Lower lobe of right lung (tissue), 2 donors: ENCODE results near the gene ZNF367. TPM values are rescaled to one million over a fixed set of nuclear protein-coding genes. Genes with fewer than 3 reads are reported as not detected.
"Not testable (repeated sequence)": the region's sequence is repeated elsewhere in the genome, so short reads cannot be mapped to it uniquely, and the experiment has no call there.

ENCODE experiments used
- ATAC-seq, 2 donors: fragments of 200-7000 bp; cut with Tn5 transposase; one replicate each; pipeline ENCODE4 v1.9.1; 2020 to 2022; ENCODE audit warnings: mild to moderate bottlenecking in 2 of 2, moderate library complexity in 2 of 2
- DNase-seq: peaks from one replicate; pipeline ENCODE4 v3.0.0-alpha.2; 2020
- H3K27ac ChIP-seq: fragments of 200-600 bp; one replicate; pipeline ENCODE4 v1.8.0; 2022
- H3K27me3 ChIP-seq: fragments of 200-600 bp; one replicate; pipeline ENCODE4 v1.8.0; 2022; ENCODE audit warnings: low read depth
- H3K36me3 ChIP-seq: fragments of 200-600 bp; one replicate; pipeline ENCODE4 v1.8.0; 2022; ENCODE audit warnings: mild to moderate bottlenecking
- H3K4me1 ChIP-seq: fragments of 200-600 bp; one replicate; pipeline ENCODE4 v1.8.0; 2022
- H3K4me3 ChIP-seq: fragments of 200-600 bp; one replicate; pipeline ENCODE4 v1.8.0; 2022; ENCODE audit warnings: mild to moderate bottlenecking
- H3K9me3 ChIP-seq: fragments of 200-600 bp; one replicate; pipeline ENCODE4 v1.8.0; 2022
- intact Hi-C: fragments of 100-400 bp; cut with DNase I; formaldehyde crosslinking; loops from one replicate; pipeline ENCODE4 v1.11.0; 2022
- total RNA-seq: library from RNA; stranded (reverse); fragmentation: NEBNext Ultra II Directional; extraction: Animal tissue kit (Norgen Biotek cat#: 25700); gene quantifications from one replicate; pipeline ENCODE4 v1.2.1, GENCODE V29; 2021
- TF ChIP-seq, protein P1 (sequence below): fragments of 200-600 bp; IDR thresholded peaks from one replicate; pipeline ENCODE4 v1.8.0; 2022; ENCODE audit warnings: antibody characterized with exemption, mild to moderate bottlenecking
- donor health status: DM: no; HTN: yes; CAD: no; lungs with severe emphysema.

ZNF367 gene
- total RNA-seq, 1 donor from 2014 or later: 1.1 TPM

- ATAC-seq (no peak), DNase-seq (no peak)
- Histone ChIP-seq H3K36me3 (no peaks in the 10 kb centered on the region), H3K4me1 (peaks cover 18% of the 10 kb centered on the region), H3K27ac (no peak overlapping the region), H3K4me3 (no peak overlapping the region), H3K27me3 (no peaks in the 10 kb centered on the region), H3K9me3 (no peaks in the 10 kb centered on the region)
- TF ChIP-seq, protein P1, sequence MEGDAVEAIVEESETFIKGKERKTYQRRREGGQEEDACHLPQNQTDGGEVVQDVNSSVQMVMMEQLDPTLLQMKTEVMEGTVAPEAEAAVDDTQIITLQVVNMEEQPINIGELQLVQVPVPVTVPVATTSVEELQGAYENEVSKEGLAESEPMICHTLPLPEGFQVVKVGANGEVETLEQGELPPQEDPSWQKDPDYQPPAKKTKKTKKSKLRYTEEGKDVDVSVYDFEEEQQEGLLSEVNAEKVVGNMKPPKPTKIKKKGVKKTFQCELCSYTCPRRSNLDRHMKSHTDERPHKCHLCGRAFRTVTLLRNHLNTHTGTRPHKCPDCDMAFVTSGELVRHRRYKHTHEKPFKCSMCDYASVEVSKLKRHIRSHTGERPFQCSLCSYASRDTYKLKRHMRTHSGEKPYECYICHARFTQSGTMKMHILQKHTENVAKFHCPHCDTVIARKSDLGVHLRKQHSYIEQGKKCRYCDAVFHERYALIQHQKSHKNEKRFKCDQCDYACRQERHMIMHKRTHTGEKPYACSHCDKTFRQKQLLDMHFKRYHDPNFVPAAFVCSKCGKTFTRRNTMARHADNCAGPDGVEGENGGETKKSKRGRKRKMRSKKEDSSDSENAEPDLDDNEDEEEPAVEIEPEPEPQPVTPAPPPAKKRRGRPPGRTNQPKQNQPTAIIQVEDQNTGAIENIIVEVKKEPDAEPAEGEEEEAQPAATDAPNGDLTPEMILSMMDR: no peak
- intact Hi-C loops: no loop called here
Measured at GRCh38 chr9:96381125-96381524, 37.0 kb downstream of the ZNF367 start.

DNA sequence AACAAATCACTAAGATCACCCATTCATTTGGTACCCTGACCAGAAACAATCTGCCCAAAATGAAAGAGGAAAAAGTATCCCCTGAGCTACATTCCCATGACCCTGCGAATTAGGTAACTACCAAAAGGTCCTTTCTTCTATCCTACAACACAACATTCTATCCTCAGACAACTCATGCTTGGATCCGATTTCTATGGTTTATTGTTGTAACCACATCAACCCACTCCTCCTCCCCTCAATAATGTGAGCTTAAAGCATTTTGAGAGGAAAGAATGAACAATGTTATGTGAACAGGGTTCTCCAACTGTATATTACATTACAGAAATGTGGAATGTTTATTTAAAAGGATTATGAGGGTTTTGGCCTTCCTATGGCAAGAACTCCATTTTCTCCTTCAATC lies 38.7 kb downstream of the ZNF367 start:
- no peaks in the 10 kb centered on the region for H3K9me3 ChIP-seq
- H3K4me1 ChIP-seq: peaks cover 18% of the 10 kb centered on the region
- no peak for ATAC-seq
- intact Hi-C loops: no loop called here
- no peak overlapping the region for H3K4me3 ChIP-seq
- TF ChIP-seq, protein P1: no peak
- no peak overlapping the region for H3K27ac ChIP-seq
- no peaks in the 10 kb centered on the region for H3K27me3 ChIP-seq
- no peaks in the 10 kb centered on the region for H3K36me3 ChIP-seq
- DNase-seq: no peak

DNA sequence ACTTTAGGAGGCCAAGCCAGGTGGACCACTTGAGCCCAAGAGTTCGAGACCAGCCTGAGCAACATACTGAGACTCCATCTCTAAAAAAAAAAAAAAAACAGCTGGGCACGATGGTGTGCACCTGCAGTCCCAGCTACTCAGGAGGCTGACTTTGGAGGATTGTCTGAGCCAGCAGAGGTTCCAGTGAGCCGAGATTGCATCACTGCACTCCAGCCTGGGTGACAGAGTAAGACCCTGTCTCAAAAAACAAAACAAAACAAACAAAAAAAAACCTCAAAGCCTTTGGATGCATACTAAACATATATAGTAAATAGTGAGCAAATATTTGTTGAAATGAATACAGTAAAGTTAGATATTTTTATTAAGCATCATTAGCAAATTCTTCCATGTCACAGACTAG lies 40.0 kb downstream of the ZNF367 start:
- H3K36me3 ChIP-seq: no peaks in the 10 kb centered on the region
- peaks cover 18% of the 10 kb centered on the region for H3K4me1 ChIP-seq
- H3K9me3 ChIP-seq: no peaks in the 10 kb centered on the region
- intact Hi-C loops: no loop called here
- H3K27me3 ChIP-seq: no peaks in the 10 kb centered on the region
- TF ChIP-seq, protein P1: no peak
- DNase-seq (no peak), ATAC-seq (no peak)
- H3K27ac ChIP-seq: no peak overlapping the region
- H3K4me3 ChIP-seq: no peak overlapping the region

- Histone ChIP-seq H3K9me3 (no peaks in the 10 kb centered on the region), H3K4me3 (no peak overlapping the region), H3K27me3 (no peaks in the 10 kb centered on the region), H3K36me3 (no peaks in the 10 kb centered on the region), H3K4me1 (peaks cover 11% of the 10 kb centered on the region), H3K27ac (no peak overlapping the region)
- peak; percentile 82 to 95 for ATAC-seq
- DNase-seq: peak; percentile 53
- TF ChIP-seq, protein P1: no peak
- intact Hi-C loops: no loop called here
Measured at GRCh38 chr9:96376891-96377874, 41.0 kb downstream of the ZNF367 start.

DNA sequence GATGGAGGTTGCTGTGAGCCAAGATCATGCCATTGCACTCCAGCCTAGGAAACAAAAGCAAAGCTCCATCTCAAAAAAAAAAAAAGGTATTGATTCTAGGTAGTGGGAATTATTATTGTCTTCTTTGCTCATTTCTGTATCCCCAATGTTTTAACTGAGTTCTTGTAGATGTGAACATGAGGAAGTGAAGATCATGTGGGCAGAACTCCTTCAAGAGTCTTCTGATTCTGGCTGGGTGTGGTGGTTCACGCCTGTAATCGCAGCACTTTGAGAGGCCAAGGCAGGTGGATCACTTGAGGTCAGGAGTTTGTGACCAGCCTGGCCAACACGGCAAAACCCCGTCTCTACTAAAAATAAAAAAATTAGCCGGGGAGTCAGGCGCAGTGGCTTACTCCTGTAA lies 42.7 kb downstream of the ZNF367 start:
- H3K27ac ChIP-seq, H3K4me1 ChIP-seq, H3K9me3 ChIP-seq, H3K27me3 ChIP-seq, DNase-seq, ATAC-seq, H3K4me3 ChIP-seq, H3K36me3 ChIP-seq, intact Hi-C loops: not testable (repeated sequence)

- intact Hi-C loops: no loop called here
- no peaks in the 10 kb centered on the region for H3K27me3 ChIP-seq
- ATAC-seq: no peak
- peaks cover 27% of the 10 kb centered on the region for H3K36me3 ChIP-seq
- H3K27ac ChIP-seq: no peak overlapping the region
- H3K4me1 ChIP-seq: no peaks in the 10 kb centered on the region
- H3K4me3 ChIP-seq: no peak overlapping the region
- no peaks in the 10 kb centered on the region for H3K9me3 ChIP-seq
- TF ChIP-seq, protein P1: no peak
- no peak for DNase-seq
Measured at GRCh38 chr9:96367943-96368342, 50.2 kb downstream of the ZNF367 start.
